Kidney epithelial cell (primary cell): ENCODE data around the gene TDRD3. TPM values are rescaled to one million over a fixed set of nuclear protein-coding genes. Genes with fewer than 3 reads are reported as not detected.

Experiments used
- DNase-seq: peaks from one replicate; pipeline ENCODE4 v3.0.0-alpha.2; 2010; ENCODE audit warnings: low read depth
- H3K27me3 ChIP-seq: 2 replicates; pipeline ENCODE4 v1.6.0; 2011; ENCODE audit warnings: low read length; ENCODE audit not compliant: control insufficient read depth, insufficient read depth
- H3K36me3 ChIP-seq: 2 replicates; pipeline ENCODE4 v1.5.1; 2011; ENCODE audit warnings: low read length; ENCODE audit not compliant: control insufficient read depth, insufficient read depth
- H3K4me3 ChIP-seq: 2 replicates; pipeline ENCODE4 v1.5.1; 2011; ENCODE audit warnings: low read depth, mild to moderate bottlenecking, control low read depth, low read length
- total RNA-seq: library from RNA; depleted of rRNA; stranded (reverse); fragments of >200 nt; gene quantifications from 2 replicates; pipeline ENCODE4 v1.2.3, GENCODE V29; 2015
- TF ChIP-seq, protein P1 (sequence below): IDR thresholded peaks from 2 replicates; pipeline ENCODE4 v1.5.1; 2011; ENCODE audit warnings: mild to moderate bottlenecking, moderate library complexity, low read length, control low read depth, inconsistent platforms; ENCODE audit not compliant: insufficient read depth, poor library complexity, severe bottlenecking

The TDRD3 gene
- total RNA-seq, 1 donor from 2014 or later, result 15.7 TPM

- H3K36me3 ChIP-seq, result no peaks in the 10 kb centered on the region
- TF ChIP-seq, protein P1, sequence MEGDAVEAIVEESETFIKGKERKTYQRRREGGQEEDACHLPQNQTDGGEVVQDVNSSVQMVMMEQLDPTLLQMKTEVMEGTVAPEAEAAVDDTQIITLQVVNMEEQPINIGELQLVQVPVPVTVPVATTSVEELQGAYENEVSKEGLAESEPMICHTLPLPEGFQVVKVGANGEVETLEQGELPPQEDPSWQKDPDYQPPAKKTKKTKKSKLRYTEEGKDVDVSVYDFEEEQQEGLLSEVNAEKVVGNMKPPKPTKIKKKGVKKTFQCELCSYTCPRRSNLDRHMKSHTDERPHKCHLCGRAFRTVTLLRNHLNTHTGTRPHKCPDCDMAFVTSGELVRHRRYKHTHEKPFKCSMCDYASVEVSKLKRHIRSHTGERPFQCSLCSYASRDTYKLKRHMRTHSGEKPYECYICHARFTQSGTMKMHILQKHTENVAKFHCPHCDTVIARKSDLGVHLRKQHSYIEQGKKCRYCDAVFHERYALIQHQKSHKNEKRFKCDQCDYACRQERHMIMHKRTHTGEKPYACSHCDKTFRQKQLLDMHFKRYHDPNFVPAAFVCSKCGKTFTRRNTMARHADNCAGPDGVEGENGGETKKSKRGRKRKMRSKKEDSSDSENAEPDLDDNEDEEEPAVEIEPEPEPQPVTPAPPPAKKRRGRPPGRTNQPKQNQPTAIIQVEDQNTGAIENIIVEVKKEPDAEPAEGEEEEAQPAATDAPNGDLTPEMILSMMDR, result no peak
- DNase-seq, result no peak
- no peak overlapping the region for H3K4me3 ChIP-seq
- H3K27me3 ChIP-seq, result no peaks in the 10 kb centered on the region
Measured at GRCh38 chr13:60412909-60413616, 16.0 kb downstream of the TDRD3 start.

- H3K4me3 ChIP-seq, result no peak overlapping the region
- no peaks in the 10 kb centered on the region for H3K27me3 ChIP-seq
- H3K36me3 ChIP-seq, result no peaks in the 10 kb centered on the region
- DNase-seq, result no peak
- TF ChIP-seq, protein P1, result no peak
Measured at GRCh38 chr13:60414177-60414576, 17.2 kb downstream of the TDRD3 start.

- Histone ChIP-seq H3K4me3 (no peak overlapping the region), H3K36me3 (no peaks in the 10 kb centered on the region), H3K27me3 (no peaks in the 10 kb centered on the region)
- TF ChIP-seq, protein P1, result no peak
- no peak for DNase-seq
Measured at GRCh38 chr13:60417734-60418133, 20.7 kb downstream of the TDRD3 start.

DNA sequence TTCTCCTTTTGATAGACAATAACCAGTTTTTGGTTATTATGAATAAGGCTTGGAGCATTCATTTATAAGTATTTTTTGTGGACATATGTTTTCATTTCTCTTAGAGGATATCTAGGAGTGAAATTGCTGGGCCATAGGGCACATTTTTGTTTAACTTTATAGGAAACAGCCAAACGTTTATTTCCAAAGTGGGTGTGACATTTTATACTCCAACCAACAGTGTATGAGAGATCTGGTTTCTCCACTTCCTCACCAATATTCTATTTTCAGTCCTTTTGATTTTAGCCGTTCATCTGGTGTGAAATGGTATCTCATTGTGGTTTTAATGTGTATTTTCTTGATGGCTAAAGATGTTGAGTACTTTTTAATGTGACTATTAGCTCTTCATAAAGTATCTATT lies 21.9 kb downstream of the TDRD3 start:
- DNase-seq, result no peak
- Histone ChIP-seq H3K4me3 (no peak overlapping the region), H3K27me3 (no peaks in the 10 kb centered on the region), H3K36me3 (no peaks in the 10 kb centered on the region)
- TF ChIP-seq, protein P1, result no peak

DNA sequence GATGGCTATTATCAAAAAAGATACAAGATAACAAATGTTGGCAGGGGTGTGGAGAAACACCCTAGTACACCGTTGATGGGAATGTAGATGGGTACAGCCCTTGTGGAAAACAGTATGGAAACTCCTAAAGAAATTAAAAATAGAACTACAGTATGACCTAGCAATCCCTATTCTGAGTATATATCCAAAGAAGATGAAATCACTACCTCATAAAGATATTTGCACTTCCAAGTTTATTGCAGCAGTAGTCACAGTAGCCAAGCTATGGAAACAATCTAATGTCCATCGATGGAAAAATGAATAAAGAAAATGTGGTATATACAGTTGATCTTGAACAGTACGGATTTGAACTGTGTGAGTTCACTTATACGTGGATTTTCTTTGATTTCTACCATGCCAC lies 28.3 kb downstream of the TDRD3 start:
- DNase-seq, result no peak
- Histone ChIP-seq H3K36me3 (no peaks in the 10 kb centered on the region), H3K27me3 (no peaks in the 10 kb centered on the region), H3K4me3 (no peak overlapping the region)
- TF ChIP-seq, protein P1, result no peak

DNA sequence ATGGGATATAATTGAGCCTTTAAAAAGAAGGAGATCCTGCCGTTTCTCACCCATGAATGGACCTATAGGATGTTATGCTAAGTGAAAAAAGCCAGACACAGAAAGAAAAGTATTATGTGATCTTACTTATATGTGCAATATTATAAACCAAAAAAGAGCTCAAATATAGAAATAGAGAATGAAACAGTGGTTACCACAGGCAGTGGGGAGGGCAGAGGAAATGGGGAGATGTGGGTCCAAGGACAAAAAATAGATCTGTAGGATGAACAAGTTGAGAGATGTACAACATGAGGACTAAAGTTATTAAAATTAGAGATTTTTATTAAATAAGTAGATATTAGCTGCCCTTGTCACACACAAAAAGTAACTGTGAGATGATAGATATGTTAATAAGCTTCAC lies 29.1 kb downstream of the TDRD3 start:
- Histone ChIP-seq H3K36me3 (no peaks in the 10 kb centered on the region), H3K27me3 (no peaks in the 10 kb centered on the region), H3K4me3 (no peak overlapping the region)
- DNase-seq, result no peak
- TF ChIP-seq, protein P1, result no peak
